Measurements from ENCODE around the gene PPFIBP2. TPM values are rescaled to one million over a fixed set of nuclear protein-coding genes. Genes with fewer than 3 reads are reported as not detected.
"Not testable (repeated sequence)": the region's sequence is repeated elsewhere in the genome, so short reads cannot be mapped to it uniquely, and the experiment has no call there.

PPFIBP2 gene
- total RNA-seq, 4 donors from 2014 or later: 7.5 to 12.5 (median 10.0) TPM

- H3K9me3 ChIP-seq: no peaks in the 10 kb centered on the region
- intact Hi-C loops (cut with DNase I): loop anchor here (2.0 kb wide), 1 partner anchor 86 kb away; no protein-coding TSS in a partner anchor
- no peak overlapping the region for H3K4me3 ChIP-seq
- no peaks in the 10 kb centered on the region for H3K27me3 ChIP-seq
- 88% methylated on average over 5 of the region's 11 CpGs for whole genome bisulfite sequencing
- no peak for DNase-seq (ENCODE audit: extremely low spot score)
- H3K36me3 ChIP-seq: peaks cover 7 to 48% (median 37%) of the 10 kb centered on the region in 4 donors
- TF ChIP-seq EP300 (IDR thresholded peaks at IDR 0.05): no peak
- TF ChIP-seq CTCF (IDR thresholded peaks at IDR 0.05): no peak
- no peak for TF ChIP-seq POLR2AphosphoS5 (IDR thresholded peaks at IDR 0.05)
- no peak overlapping the region for H3K27ac ChIP-seq (replicated peaks in 1 of 4)
- H3K4me1 ChIP-seq: peaks cover 0 to 4% (median 2%) of the 10 kb centered on the region in 4 donors
These were observed 142.9 kb downstream of the PPFIBP2 start for GRCh38 chr11:7656704-7657103.

DNA sequence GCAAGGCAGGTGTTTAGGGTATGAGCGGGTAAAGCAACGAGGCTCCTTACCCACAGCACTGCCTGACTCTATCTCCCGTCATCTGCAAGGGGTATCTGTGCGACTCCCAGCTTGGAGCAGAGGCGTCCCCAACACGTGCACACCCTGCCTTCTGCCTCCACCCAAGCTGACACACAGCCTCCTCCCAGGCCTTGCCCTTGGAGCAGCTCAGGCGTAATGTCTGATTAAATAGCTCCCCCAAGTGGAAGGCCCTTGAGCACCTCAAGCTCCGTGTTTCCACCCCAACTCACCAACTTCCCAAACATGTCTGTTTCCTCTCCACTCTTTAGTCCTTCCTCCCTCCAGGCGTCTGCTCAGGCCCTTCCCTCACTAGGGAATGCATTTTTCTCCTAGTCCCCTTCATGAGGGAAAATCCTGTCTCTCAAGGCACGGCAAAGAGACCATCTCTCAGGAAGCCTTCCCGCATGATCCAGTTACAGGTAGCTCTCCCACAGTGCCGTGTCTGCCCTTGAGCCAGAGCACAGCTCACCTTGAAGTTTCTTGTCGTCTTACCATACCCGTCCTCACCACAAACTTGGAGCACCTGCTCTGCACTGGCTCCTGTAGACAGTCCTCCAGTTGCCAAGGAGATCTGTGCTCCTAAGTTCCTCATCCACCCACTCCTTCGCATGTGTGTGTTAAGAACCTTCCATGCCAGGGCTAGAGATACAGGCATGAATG is 143.7 kb downstream of the PPFIBP2 start:
- 63% methylated on average over 15 of the region's 15 CpGs for WGBS
- Histone ChIP-seq H3K4me3 (no peak overlapping the region), H3K4me1 (peaks cover 0 to 3% (median 0%) of the 10 kb centered on the region in 4 donors), H3K9me3 (no peaks in the 10 kb centered on the region), H3K27me3 (no peaks in the 10 kb centered on the region), H3K36me3 (peaks cover 3 to 40% (median 29%) of the 10 kb centered on the region in 4 donors), H3K27ac (replicated peaks in 1 of 4) (no peak overlapping the region)
- intact Hi-C loops (cut with DNase I): loop anchor here (2.0 kb wide), 1 partner anchor 87 kb away; no protein-coding TSS in a partner anchor
- DNase-seq (ENCODE audit: extremely low spot score): no peak
- peak; percentile 28 to 43 (median 31) for TF ChIP-seq CTCF (IDR thresholded peaks at IDR 0.05)
- no peak for TF ChIP-seq POLR2AphosphoS5 (IDR thresholded peaks at IDR 0.05)

GRCh38 chr11:7663531-7663930 is 149.7 kb downstream of the PPFIBP2 start:
- intact Hi-C loops (cut with DNase I): not testable (repeated sequence)

GRCh38 chr11:7664867-7665266 is 151.1 kb downstream of the PPFIBP2 start:
- Histone ChIP-seq H3K4me1 (peaks cover 0 to 6% (median 0%) of the 10 kb centered on the region in 4 donors), H3K36me3 (peaks cover 0 to 18% (median 3%) of the 10 kb centered on the region in 4 donors), H3K27me3 (no peaks in the 10 kb centered on the region), H3K4me3 (no peak overlapping the region), H3K27ac (replicated peaks in 1 of 4) (no peak overlapping the region), H3K9me3 (no peaks in the 10 kb centered on the region)
- TF ChIP-seq EP300 (IDR thresholded peaks at IDR 0.05) (no peak), POLR2A (IDR thresholded peaks at IDR 0.05; ENCODE audit: low read depth) (no peak), POLR2AphosphoS5 (IDR thresholded peaks at IDR 0.05) (no peak), CTCF (IDR thresholded peaks at IDR 0.05) (no peak)
- intact Hi-C loops (cut with DNase I): no loop called here
- WGBS: 98% methylated on average over 6 of the region's 6 CpGs
- DNase-seq (ENCODE audit: extremely low spot score): no peak

More at GRCh38 chr11:7663531-7663930, 149.7 kb downstream of the PPFIBP2 start:
- not testable (repeated sequence) for H3K9me3 ChIP-seq; H3K27ac ChIP-seq (replicated peaks in 1 of 4); DNase-seq (ENCODE audit: extremely low spot score); H3K4me1 ChIP-seq; H3K27me3 ChIP-seq; H3K4me3 ChIP-seq
- H3K36me3 ChIP-seq: peaks cover 0 to 18% (median 3%) of the 10 kb centered on the region in 4 donors
- 92% methylated on average over 14 of the region's 16 CpGs for WGBS

GRCh38 chr11:7665473-7666291 is 151.9 kb downstream of the PPFIBP2 start:
- whole genome bisulfite sequencing: 47% methylated on average over 6 of the region's 20 CpGs
- intact Hi-C loops (cut with DNase I): no loop called here
- TF ChIP-seq EP300 (IDR thresholded peaks at IDR 0.05) (no peak), CTCF (IDR thresholded peaks at IDR 0.05) (peak; percentile 60 to 69 (median 68))

More at GRCh38 chr11:7665473-7666291, 151.9 kb downstream of the PPFIBP2 start:
- no peak for DNase-seq (ENCODE audit: extremely low spot score)
- H3K27ac ChIP-seq (replicated peaks in 1 of 4): no peak overlapping the region
- peaks cover 0 to 6% (median 0%) of the 10 kb centered on the region in 4 donors for H3K4me1 ChIP-seq
- H3K9me3 ChIP-seq: no peaks in the 10 kb centered on the region
- H3K27me3 ChIP-seq: no peaks in the 10 kb centered on the region
- peaks cover 0 to 18% (median 3%) of the 10 kb centered on the region in 4 donors for H3K36me3 ChIP-seq
- H3K4me3 ChIP-seq: no peak overlapping the region

Data from esophagus muscularis mucosa (tissue), 4 donors.